Hepatocyte (in vitro differentiated cells): ENCODE results near the gene POU2AF1. TPM values are rescaled to one million over a fixed set of nuclear protein-coding genes. Genes with fewer than 3 reads are reported as not detected.
A peak's percentile ranks its signal among the peaks of the same experiment; 100 is the strongest.

Experiments used
- DNase-seq: peaks from one replicate; pipeline ENCODE4 v3.0.0-alpha.2; 2016; ENCODE audit warnings: low spot score
- H2AFZ ChIP-seq: fragments of 200-600 bp; sonication (generic); 2 replicates; pipeline ENCODE4 v1.6.0; 2016; ENCODE audit warnings: antibody characterized with exemption, mild to moderate bottlenecking
- H3K27ac ChIP-seq: fragments of 200-600 bp; sonication (generic); 2 replicates; pipeline ENCODE4 v1.5.1; 2016; ENCODE audit warnings: mild to moderate bottlenecking
- H3K27me3 ChIP-seq: fragments of 200-600 bp; sonication (generic); 2 replicates; pipeline ENCODE4 v1.6.1; 2016
- H3K36me3 ChIP-seq: fragments of 200-600 bp; sonication (generic); replicated peaks from 2 replicates; pipeline ENCODE4 v1.5.1; 2016; ENCODE audit warnings: low read depth; ENCODE audit not compliant: insufficient read depth
- H3K4me1 ChIP-seq: fragments of 200-600 bp; sonication (generic); 2 replicates; pipeline ENCODE4 v1.5.1; 2016; ENCODE audit warnings: mild to moderate bottlenecking, moderate library complexity; ENCODE audit not compliant: insufficient read depth
- H3K4me2 ChIP-seq: fragments of 200-600 bp; sonication (generic); 2 replicates; pipeline ENCODE4 v1.6.0; 2016
- H3K4me3 ChIP-seq: fragments of 200-600 bp; sonication (generic); 2 replicates; pipeline ENCODE4 v1.5.1; 2016; ENCODE audit warnings: mild to moderate bottlenecking
- H3K79me2 ChIP-seq: fragments of 200-600 bp; sonication (generic); 2 replicates; pipeline ENCODE4 v1.6.0; 2017; ENCODE audit warnings: mild to moderate bottlenecking
- H3K9me2 ChIP-seq: fragments of 200-600 bp; sonication (generic); replicated peaks from 2 replicates; pipeline ENCODE4 v1.6.0; 2017; ENCODE audit warnings: mild to moderate bottlenecking; ENCODE audit not compliant: insufficient read depth
- H3K9me3 ChIP-seq: fragments of 200-600 bp; sonication (generic); 2 replicates; pipeline ENCODE4 v1.5.1; 2016; ENCODE audit warnings: low read depth, mild to moderate bottlenecking
- H4K20me1 ChIP-seq: fragments of 200-600 bp; sonication (generic); 2 replicates; pipeline ENCODE4 v1.6.0; 2016; ENCODE audit warnings: mild to moderate bottlenecking; ENCODE audit not compliant: insufficient read depth, poor library complexity, severe bottlenecking
- EZH2 ChIP-seq: fragments of 200-600 bp; sonication (generic); IDR thresholded peaks from 2 replicates; pipeline ENCODE4 v1.6.1; 2016; ENCODE audit warnings: antibody characterized with exemption, mild to moderate bottlenecking, borderline replicate concordance
- EZH2phosphoT487 ChIP-seq: fragments of 200-600 bp; sonication (generic); IDR thresholded peaks from one replicate; pipeline ENCODE4 v1.6.1; 2018; ENCODE audit warnings: antibody characterized with exemption, mild to moderate bottlenecking, low read depth, moderate library complexity; ENCODE audit not compliant: unreplicated experiment, severe bottlenecking
- WGBS: methylation state at CpG from one replicate; pipeline ENCODE4 v1.1.6; 2016; ENCODE audit warnings: low lambda C conversion rate; ENCODE audit errors: missing lambda C conversion rate; 5-methylcytosine and 5-hydroxymethylcytosine counted together
- polyA plus RNA-seq: library from polyadenylated mRNA; unstranded; fragments of >200 nt; fragmentation: Nextera tagmentation; extraction: Ambion mirVana; gene quantifications from 2 replicates; pipeline ENCODE4 v1.2.1, GENCODE V29; 2016
- total RNA-seq: library from RNA; depleted of rRNA; stranded (reverse); fragments of >200 nt; gene quantifications from 2 replicates; pipeline ENCODE4 v1.2.3, GENCODE V29; 2014
- TF ChIP-seq, protein P1 (sequence below): fragments of 200-600 bp; sonication (generic); IDR thresholded peaks from 2 replicates; pipeline ENCODE4 v1.5.1; 2016; ENCODE audit warnings: antibody characterized with exemption, mild to moderate bottlenecking; ENCODE audit not compliant: poor library complexity

The POU2AF1 gene
- total and polyA plus RNA-seq, 2 experiments from 2014 or later: 0.06 to 0.23 TPM

DNA sequence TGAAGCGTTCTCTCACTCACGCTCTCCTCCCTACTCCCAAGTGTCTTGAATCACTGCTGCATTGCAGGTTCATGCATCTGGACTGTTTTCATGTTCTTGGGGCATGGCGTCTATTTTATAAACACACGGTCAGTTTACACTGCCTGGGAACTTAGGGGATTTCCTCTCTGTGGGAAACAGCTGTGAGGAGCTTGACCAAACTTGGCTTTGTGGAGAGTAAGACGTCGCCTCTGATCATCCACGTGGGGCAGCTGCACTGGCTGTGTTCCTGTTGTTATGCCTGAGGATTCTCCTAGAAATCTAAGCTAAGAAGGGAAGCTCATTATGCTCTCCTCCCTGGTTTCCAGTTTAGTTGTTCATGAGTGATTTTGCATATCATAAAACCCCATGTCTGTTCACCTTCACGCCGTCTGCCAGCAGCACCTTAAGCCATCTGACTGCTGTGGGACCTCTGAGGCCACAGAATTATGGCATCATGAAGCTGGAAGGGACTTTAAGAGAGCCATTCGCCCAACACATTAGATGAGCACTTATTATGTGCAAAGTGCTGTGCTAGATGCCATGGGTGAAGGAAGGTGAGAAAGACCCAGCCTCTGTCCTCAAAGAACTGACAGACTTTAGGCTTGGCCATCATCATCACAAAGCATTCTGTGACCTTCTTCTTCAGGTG lies 38.8 kb upstream of the POU2AF1 start:
- Histone ChIP-seq H3K27me3 (no peaks in the 10 kb centered on the region), H3K27ac (no peak overlapping the region), H2AFZ (no peak overlapping the region), H3K4me2 (no peak overlapping the region), H3K9me2 (no peaks in the 10 kb centered on the region), H4K20me1 (no peaks in the 10 kb centered on the region), H3K36me3 (no peaks in the 10 kb centered on the region), H3K79me2 (no peaks in the 10 kb centered on the region), H3K4me1 (peaks cover 9% of the 10 kb centered on the region), H3K9me3 (no peaks in the 10 kb centered on the region), H3K4me3 (no peak overlapping the region)
- TF ChIP-seq EZH2phosphoT487 (no peak), EZH2 (no peak)
- TF ChIP-seq, protein P1, sequence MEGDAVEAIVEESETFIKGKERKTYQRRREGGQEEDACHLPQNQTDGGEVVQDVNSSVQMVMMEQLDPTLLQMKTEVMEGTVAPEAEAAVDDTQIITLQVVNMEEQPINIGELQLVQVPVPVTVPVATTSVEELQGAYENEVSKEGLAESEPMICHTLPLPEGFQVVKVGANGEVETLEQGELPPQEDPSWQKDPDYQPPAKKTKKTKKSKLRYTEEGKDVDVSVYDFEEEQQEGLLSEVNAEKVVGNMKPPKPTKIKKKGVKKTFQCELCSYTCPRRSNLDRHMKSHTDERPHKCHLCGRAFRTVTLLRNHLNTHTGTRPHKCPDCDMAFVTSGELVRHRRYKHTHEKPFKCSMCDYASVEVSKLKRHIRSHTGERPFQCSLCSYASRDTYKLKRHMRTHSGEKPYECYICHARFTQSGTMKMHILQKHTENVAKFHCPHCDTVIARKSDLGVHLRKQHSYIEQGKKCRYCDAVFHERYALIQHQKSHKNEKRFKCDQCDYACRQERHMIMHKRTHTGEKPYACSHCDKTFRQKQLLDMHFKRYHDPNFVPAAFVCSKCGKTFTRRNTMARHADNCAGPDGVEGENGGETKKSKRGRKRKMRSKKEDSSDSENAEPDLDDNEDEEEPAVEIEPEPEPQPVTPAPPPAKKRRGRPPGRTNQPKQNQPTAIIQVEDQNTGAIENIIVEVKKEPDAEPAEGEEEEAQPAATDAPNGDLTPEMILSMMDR: no peak
- DNase-seq: peak; percentile 65
- 57% methylated on average over 10 of the region's 10 CpGs for WGBS

DNA sequence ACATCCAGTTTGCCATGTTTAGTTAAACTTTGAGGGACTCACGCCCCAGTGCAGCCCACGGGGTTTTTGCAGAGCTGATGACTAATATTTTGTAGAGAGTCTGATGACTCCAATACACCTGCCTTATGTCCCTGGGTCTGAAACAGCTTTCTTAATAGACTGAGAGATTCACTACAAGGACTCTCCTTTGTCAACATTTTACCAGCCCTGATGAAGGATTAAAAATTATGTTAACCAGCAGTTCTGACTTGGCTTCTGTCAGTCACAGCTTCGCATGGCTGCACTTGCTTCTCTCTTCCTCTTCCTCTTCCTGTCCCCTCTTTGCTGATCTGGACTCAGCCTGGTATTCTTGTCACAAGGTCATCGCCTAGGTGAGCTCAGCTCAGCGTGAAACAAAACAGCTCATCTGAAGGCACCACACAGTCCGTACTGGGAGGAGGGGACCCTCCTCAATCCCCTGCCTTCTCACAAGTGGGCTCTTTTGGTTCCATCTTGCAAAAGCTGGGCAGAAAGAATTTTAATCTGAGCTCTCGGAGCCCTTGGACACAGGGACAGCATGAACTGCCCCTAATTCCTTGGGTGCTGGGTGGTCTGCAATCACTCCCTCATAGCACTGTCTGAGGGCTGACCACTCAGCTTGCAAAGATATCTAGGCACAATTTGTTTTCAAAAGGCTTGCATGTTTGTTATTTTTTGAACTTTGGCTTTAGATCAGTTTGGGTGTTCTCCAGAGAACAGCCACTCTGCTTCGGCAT lies 38.1 kb upstream of the POU2AF1 start:
- Histone ChIP-seq H2AFZ (no peak overlapping the region), H3K27ac (no peak overlapping the region), H3K36me3 (no peaks in the 10 kb centered on the region), H3K4me2 (no peak overlapping the region), H3K79me2 (no peaks in the 10 kb centered on the region), H3K9me2 (no peaks in the 10 kb centered on the region), H4K20me1 (no peaks in the 10 kb centered on the region), H3K27me3 (no peaks in the 10 kb centered on the region), H3K9me3 (no peaks in the 10 kb centered on the region), H3K4me3 (no peak overlapping the region), H3K4me1 (peaks cover 9% of the 10 kb centered on the region)
- TF ChIP-seq, protein P1: no peak
- no peak for TF ChIP-seq EZH2
- TF ChIP-seq EZH2phosphoT487: no peak
- WGBS: 64% methylated on average over 8 of the region's 8 CpGs
- DNase-seq: no peak

DNA sequence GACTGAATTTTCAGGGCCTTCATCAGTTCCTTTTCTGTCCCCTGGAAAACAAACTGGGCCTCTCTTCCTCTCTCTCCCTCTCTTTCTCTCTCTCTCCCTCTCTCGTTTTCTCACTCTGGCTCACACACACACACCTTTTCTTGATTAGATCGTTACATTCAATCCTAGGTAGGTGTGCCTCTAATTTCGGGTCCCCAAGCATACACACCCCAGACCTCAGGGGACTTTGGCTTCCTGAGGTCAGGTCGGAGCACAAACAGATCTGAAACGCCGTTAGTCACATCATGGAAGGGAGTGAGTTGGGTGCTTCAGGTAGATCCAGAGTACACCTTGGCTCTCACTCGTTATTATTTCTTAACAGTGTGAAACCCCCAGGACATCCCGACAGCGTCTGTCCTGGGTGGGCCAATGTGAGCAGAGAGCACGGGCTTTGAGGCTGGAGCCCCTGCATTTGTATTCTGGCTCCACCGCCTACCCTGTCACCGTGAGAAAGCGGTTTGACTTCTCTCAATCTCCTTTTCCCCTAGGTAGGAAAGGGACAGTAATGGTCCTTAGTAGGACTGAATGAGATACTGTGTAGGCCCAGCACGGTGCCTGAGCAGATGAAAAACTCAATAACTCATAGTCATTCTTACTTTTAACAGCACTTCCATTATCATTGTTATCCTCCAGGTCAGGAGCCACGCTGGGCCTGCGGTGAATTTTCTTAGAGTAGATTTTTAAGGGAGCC lies 37.3 kb upstream of the POU2AF1 start:
- H3K9me3 ChIP-seq: no peaks in the 10 kb centered on the region
- no peaks in the 10 kb centered on the region for H4K20me1 ChIP-seq
- WGBS: 83% methylated on average over 16 of the region's 16 CpGs
- H3K27me3 ChIP-seq: no peaks in the 10 kb centered on the region
- no peak overlapping the region for H3K27ac ChIP-seq
- H2AFZ ChIP-seq: no peak overlapping the region
- H3K9me2 ChIP-seq: no peaks in the 10 kb centered on the region
- no peak overlapping the region for H3K4me3 ChIP-seq
- TF ChIP-seq EZH2phosphoT487 (no peak), EZH2 (no peak)
- TF ChIP-seq, protein P1: no peak
- no peaks in the 10 kb centered on the region for H3K79me2 ChIP-seq
- peaks cover 9% of the 10 kb centered on the region for H3K4me1 ChIP-seq
- no peak for DNase-seq
- H3K4me2 ChIP-seq: no peak overlapping the region
- no peaks in the 10 kb centered on the region for H3K36me3 ChIP-seq
